Measurements from ENCODE around the gene PIP4K2C. TPM values are rescaled to one million over a fixed set of nuclear protein-coding genes. Genes with fewer than 3 reads are reported as not detected.

The PIP4K2C gene
- total and polyA plus RNA-seq, 2 experiments from 2014 or later = 10.8 to 30.6 TPM

DNA sequence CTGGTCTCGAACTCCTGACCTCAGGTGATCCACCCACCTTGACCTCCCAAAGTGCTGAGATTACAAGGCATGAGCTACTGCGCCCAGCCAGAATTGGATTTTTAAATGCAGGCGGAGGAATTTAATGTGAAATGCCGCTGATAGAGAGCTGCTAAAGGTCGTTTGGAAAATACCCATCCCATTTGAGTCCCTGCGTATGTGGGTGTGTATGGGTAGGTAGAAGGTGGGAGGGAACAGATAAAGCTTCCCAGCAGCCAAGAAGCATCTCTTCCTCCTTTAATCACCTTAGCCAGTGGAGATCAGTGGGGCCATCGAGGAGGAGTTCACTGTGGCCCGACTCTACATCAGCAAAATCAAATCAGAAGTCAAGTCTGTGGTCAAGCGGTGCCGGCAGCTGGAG lies 16.2 kb upstream of the PIP4K2C start:
- no peak overlapping the region for H2AFZ ChIP-seq
- DNase-seq (ENCODE audit: low spot score) (no peak), ATAC-seq (no peak)
- Mint-ChIP-seq H3K4me3 (no peak overlapping the region), H3K36me3 (ENCODE audit: low read depth) (peaks cover 64% of the 10 kb centered on the region), H3K27me3 (ENCODE audit: insufficient read depth, low read depth, poor library complexity) (peaks cover 4% of the 10 kb centered on the region), H3K9me3 (no peaks in the 10 kb centered on the region), H3K4me1 (no peaks in the 10 kb centered on the region), H3K27ac (no peak overlapping the region)
- H3K79me2 ChIP-seq (replicated peaks; ENCODE audit: insufficient read depth) = no peaks in the 10 kb centered on the region
- no peaks in the 10 kb centered on the region for H3K9me2 ChIP-seq (ENCODE audit: insufficient read depth)
- no peak for TF ChIP-seq EZH2 (IDR thresholded peaks at IDR 0.05; ENCODE audit: low read depth, unreplicated experiment)
- TF ChIP-seq, protein P1, sequence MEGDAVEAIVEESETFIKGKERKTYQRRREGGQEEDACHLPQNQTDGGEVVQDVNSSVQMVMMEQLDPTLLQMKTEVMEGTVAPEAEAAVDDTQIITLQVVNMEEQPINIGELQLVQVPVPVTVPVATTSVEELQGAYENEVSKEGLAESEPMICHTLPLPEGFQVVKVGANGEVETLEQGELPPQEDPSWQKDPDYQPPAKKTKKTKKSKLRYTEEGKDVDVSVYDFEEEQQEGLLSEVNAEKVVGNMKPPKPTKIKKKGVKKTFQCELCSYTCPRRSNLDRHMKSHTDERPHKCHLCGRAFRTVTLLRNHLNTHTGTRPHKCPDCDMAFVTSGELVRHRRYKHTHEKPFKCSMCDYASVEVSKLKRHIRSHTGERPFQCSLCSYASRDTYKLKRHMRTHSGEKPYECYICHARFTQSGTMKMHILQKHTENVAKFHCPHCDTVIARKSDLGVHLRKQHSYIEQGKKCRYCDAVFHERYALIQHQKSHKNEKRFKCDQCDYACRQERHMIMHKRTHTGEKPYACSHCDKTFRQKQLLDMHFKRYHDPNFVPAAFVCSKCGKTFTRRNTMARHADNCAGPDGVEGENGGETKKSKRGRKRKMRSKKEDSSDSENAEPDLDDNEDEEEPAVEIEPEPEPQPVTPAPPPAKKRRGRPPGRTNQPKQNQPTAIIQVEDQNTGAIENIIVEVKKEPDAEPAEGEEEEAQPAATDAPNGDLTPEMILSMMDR (conservative IDR thresholded peaks at IDR 0.05; ENCODE audit: low read depth in 2 of 2) = no peak
- TF ChIP-seq ZNF462 (CRISPR knock-in tag; IDR thresholded peaks at IDR 0.05) = no peak
- no peak for TF ChIP-seq POLR2AphosphoS5 (IDR thresholded peaks at IDR 0.05; ENCODE audit: low read depth)
- no peaks in the 10 kb centered on the region for H3K27me3 ChIP-seq (ENCODE audit: insufficient read depth)
- no peak overlapping the region for H3K4me2 ChIP-seq
- H3K4me3 ChIP-seq = no peak overlapping the region
- H3K27ac ChIP-seq (ENCODE audit: low read depth) = no peak overlapping the region
- peaks cover 4% of the 10 kb centered on the region; the same call in 1 of the 2 replicates for H4K20me1 ChIP-seq (replicated peaks; ENCODE audit: insufficient read depth)
- H3F3A ChIP-seq (replicated peaks; ENCODE audit: low read depth) = 0 out of 2 replicates have a peak, but pooled peaks cover 2% of the 10 kb centered on the region
- H3K4me1 ChIP-seq (ENCODE audit: insufficient read depth) = no peaks in the 10 kb centered on the region
- H3K36me3 ChIP-seq (ENCODE audit: insufficient read depth) = peaks cover 9% of the 10 kb centered on the region
